Hypothalamus (tissue), 51 donors: Measurements from ENCODE around the gene ARHGAP19.

Experiments used
- DNase-seq, 51 donors: peaks; one replicate each; lab custom pipeline; 2025; lab: John Stamatoyannopoulos, UW

ARHGAP19 gene

DNA sequence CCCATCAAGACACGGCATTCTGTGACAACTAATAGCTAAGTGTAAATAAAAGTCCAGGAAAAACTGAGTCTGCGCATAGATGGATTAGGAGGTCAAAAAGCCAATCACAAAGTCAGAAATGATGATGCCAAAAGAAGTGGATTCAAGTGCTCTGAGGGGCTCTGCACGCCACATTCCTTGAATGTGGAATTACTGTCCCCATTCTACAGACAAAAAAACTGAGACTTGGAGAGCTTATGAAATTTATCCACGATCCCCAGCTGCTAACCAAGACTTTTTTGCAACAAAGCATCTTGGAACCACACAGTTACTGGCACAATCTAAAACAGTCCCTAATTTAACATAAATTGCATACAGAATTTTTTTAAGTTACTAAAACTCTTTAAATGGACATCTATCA is 57.1 kb downstream of the ARHGAP19 start:
- no peak for DNase-seq

DNA sequence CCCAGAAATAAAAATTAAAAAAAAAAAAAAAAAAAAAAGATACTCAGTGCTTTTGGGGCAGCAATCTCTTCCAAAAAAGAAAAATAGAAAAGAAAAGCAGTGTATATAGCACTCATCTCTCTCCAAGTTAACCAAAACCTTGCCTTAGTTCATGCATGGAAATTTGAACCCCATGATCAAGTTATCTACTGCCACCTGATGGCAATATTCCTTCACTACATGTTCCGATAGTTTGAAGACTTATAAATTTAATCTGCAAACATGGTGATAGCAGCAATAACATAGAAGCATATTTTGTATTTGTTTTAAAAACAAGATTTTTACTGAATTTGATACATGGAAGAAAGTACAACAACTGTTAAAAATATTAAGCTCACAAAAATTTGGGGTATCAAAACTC is 58.0 kb downstream of the ARHGAP19 start:
- DNase-seq, result peak in 1 of 51 donors; percentile 18

DNA sequence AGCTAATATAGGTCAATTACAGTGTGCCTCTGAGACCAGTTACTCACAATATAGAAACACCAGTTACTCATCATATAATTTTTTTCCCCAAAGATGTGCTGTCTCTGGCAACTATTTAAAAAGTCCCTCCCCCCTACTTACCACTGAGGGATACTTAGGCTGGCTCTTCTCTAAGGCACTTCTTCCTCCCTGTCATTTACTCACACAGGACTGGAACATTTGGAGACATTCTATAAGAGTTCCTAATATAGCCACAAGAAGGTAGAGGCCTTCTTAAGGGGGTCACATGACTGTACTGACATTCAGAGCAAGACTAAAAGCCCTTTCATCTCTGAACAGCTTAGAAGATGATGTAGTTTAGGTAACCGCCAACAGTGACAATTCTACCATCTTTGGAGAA is 62.3 kb downstream of the ARHGAP19 start:
- no peak for DNase-seq

GRCh38 chr10:97229322-97230015 is 63.0 kb downstream of the ARHGAP19 start:
- no peak for DNase-seq

- DNase-seq, result no peak
Observed at GRCh38 chr10:97228775-97229157, 63.7 kb downstream of the ARHGAP19 start.

DNA sequence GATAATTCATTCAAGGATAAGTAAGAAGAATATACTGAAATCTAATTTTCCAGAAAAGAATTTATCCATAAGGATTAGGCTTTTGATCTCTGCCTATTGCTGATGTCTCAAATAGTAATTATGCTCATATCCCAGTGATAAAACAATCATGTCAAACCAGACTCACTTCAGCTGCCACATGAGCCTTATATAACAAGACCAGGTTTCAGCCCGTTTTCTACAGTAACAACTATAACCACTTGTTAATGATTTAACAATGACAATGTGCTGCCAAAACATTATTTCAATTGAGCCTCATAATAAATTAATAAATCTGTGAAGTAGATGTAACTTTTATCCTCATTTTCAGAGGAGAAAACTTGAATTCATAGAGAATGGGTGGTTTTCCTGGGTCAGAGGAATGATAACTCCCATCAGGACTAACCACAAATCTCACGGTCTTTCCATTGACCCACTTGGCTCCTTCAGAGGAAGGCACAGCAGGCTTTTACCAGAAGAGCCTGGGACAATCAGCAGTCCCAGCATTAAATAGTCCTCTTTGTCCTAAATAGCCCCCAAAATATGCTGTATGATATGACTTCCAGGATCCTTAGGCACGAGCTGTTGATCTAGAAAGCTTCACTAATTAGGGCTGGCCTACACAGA is 64.2 kb downstream of the ARHGAP19 start:
- DNase-seq, result no peak

GRCh38 chr10:97226398-97226797 is 66.0 kb downstream of the ARHGAP19 start:
- DNase-seq, result no peak

- no peak for DNase-seq
Observed at GRCh38 chr10:97224483-97225435, 67.7 kb downstream of the ARHGAP19 start.

DNA sequence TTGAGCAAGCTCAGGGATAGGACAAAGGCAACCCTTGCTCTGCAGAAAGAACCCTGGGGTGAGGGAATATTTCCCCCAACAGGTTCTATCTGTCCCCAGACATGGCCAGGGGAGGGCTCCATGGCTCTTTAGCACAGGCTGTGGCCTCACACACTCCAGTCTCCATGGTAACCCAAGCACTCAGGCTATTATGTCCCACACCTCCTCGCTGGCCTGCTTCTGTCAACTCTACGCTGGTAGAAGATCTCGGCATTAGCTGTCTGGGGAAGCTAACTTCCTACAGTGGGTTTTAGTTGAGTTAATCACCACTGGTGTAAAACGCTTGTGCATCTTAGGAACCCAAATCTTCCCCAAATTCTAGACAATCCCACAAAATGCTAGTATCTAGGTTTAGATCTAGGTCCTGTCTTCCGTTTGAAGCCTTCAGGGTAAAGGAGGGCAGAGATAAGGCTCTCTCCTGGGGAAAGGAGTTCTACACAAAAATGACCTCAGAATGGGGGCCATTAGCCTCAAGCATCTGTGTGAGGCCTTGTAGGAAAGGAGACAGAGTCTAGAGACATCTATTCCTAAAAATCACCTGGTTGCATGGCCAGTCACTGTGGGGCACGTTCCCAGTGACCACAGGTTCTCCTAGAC is 70.0 kb downstream of the ARHGAP19 start:
- DNase-seq, result peak in 20 of 51 donors; percentile 3 to 63 (median 32)

GRCh38 chr10:97220355-97220754 is 72.1 kb downstream of the ARHGAP19 start:
- no peak for DNase-seq

DNA sequence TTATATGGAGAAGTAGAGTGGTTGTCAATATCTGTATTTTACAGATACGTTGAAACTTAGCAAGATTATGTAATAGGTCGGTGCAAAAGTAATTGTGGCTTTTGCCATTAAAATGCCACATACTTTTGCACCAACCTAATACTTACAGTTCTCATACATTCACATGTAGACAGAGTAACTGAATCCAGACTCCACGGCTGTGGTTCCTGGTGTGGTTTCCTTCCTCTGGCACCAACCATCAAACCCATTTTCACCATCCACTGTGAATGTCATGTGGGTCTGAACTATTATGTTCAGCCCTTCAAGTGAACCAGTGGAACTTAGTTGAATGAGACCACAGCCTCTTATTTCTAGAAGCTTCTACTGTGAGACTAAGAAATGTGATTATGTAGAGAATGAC is 75.1 kb downstream of the ARHGAP19 start:
- no peak for DNase-seq

GRCh38 chr10:97215619-97216260 is 76.7 kb downstream of the ARHGAP19 start:
- no peak for DNase-seq

DNA sequence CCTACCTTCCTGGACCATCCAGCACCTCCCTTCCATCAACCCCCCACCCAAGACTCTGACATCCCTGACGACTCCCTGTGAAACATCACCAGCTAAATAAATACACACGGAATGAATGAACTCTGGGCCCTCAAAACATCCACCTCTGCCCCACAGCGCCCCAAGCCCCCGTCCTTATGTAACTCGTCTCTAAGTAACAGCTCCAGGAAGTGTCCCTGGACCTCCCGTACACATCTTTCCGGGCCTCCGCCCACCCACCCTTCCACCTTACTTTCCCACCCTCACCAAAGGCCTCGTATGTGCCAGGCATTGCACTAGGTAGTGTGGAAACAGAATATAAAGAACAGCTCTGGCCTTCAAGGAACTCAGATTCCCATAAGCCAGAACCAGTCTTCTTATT is 79.0 kb downstream of the ARHGAP19 start:
- DNase-seq, result no peak

GRCh38 chr10:97211229-97211628 is 81.2 kb downstream of the ARHGAP19 start:
- DNase-seq, result no peak

DNA sequence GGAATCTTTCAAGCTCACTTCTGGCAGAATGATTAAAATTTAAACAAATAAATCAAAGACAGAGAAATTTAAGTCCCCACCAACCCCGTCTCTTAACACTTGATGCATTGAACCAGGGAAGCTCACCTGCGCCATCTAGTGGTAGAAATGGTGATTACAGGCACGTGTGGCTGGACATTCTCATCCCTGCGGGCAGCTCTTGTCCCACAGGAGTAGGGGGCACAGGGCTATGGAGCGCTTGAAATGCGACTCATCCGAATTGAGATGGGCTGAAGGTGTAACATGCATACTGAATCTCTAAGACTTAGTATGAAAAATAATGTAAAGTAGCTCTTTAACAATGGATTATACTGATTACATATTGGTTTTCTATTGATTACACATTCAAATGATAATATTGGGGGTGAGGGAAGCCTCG is 81.9 kb downstream of the ARHGAP19 start:
- DNase-seq, result peak in 38 of 51 donors; percentile 3 to 73 (median 40)

GRCh38 chr10:97207756-97208346 is 84.6 kb downstream of the ARHGAP19 start:
- no peak for DNase-seq

- DNase-seq, result no peak
Observed at GRCh38 chr10:97207131-97207530, 85.3 kb downstream of the ARHGAP19 start.

DNA sequence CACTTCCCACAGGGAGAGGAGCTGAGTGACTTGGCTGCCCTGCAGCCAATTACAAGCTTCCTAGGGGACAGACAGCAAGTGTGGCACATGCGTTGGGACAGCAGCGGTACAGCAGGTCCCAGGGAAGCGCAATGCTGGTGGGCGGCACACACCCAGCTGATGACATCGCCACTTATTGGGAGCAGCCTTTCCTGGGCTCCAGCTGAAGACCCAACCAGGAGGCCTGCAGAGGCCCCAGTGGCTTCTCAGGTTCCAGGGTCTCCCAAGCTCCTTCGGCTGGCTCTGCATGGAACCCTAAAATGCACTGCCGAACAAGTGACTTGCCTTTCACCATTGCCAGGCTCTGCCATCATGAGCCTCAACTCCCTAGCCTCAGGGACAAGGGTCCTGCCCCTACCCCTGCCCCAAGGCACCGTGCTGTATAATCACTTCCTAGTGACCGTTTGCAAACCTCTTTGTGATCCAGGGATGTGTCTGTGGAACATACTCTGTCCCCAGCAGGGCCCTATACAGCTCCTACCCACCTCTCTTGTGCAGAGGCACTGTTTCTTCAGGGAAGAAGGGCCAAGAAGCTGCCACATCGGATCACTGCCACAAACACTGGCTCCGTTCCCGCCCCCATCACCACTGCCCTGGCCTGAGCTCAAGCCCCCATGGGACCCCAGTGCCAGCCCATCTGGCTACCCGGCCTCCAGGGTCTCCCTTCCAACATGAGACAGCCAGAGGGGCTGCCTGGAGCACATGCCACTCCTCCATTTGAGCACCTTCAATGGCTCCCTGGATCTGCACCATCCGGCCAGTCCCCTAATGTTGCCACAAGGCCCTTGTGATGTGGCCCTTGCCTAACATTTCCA is 87.4 kb downstream of the ARHGAP19 start:
- no peak for DNase-seq

- no peak for DNase-seq
Observed at GRCh38 chr10:97203220-97203619, 89.2 kb downstream of the ARHGAP19 start.
